Hematopoietic multipotent progenitor cell treated with erythropoietin and hydrocortisone succinate and interleukin-3 and kit ligand, for 4 days (in vitro differentiated cells): ENCODE data around the gene PCP4L1.
"Not testable (repeated sequence)": the region's sequence is repeated elsewhere in the genome, so short reads cannot be mapped to it uniquely, and the experiment has no call there.

ENCODE experiments used
- DNase-seq: peaks from one replicate; pipeline ENCODE4 v3.0.0-alpha.2; 2015

Gene PCP4L1

GRCh38 chr1:161229896-161230295, 28.6 kb upstream of the PCP4L1 start:
- DNase-seq, result peak; percentile 63

GRCh38 chr1:161230762-161231161, 27.8 kb upstream of the PCP4L1 start:
- DNase-seq, result no peak

- no peak for DNase-seq
These were observed 25.4 kb upstream of the PCP4L1 start for GRCh38 chr1:161233102-161233501.

GRCh38 chr1:161235957-161236775, 22.4 kb upstream of the PCP4L1 start:
- no peak for DNase-seq

- no peak for DNase-seq
These were observed 20.5 kb upstream of the PCP4L1 start, which contains the start of gene NR1I3 for GRCh38 chr1:161238039-161238473. Gene NR1I3, minus strand, starts transcription at chr1:161238203. Its CDS starts 1,638 bp downstream, at chr1:161236565.

- peak; percentile 45 for DNase-seq
These were observed 16.9 kb upstream of the PCP4L1 start for GRCh38 chr1:161241682-161242081.

- no peak for DNase-seq
These were observed 16.2 kb upstream of the PCP4L1 start for GRCh38 chr1:161242313-161242712.

- no peak for DNase-seq
These were observed 13.7 kb upstream of the PCP4L1 start for GRCh38 chr1:161244888-161245287.

- DNase-seq, result not testable (repeated sequence)
These were observed 8.4 kb upstream of the PCP4L1 start for GRCh38 chr1:161250100-161250499.

GRCh38 chr1:161250829-161251228, 7.7 kb upstream of the PCP4L1 start:
- DNase-seq, result no peak

- DNase-seq, result no peak
These were observed 7.0 kb upstream of the PCP4L1 start for GRCh38 chr1:161251579-161251978.

- DNase-seq, result not testable (repeated sequence)
These were observed 3.2 kb upstream of the PCP4L1 start for GRCh38 chr1:161255302-161255701.

GRCh38 chr1:161255955-161256520, 2.5 kb upstream of the PCP4L1 start:
- DNase-seq, result not testable (repeated sequence)

- DNase-seq, result not testable (repeated sequence)
These were observed 1.4 kb upstream of the PCP4L1 start for GRCh38 chr1:161257109-161257508.

- DNase-seq, result no peak
These were observed 779 bp downstream of the PCP4L1 start for GRCh38 chr1:161259345-161259702.

- no peak for DNase-seq
These were observed 1.2 kb downstream of the PCP4L1 start for GRCh38 chr1:161259765-161260164.

GRCh38 chr1:161260376-161261260, 2.1 kb downstream of the PCP4L1 start:
- DNase-seq, result no peak

- DNase-seq, result no peak
These were observed 3.0 kb downstream of the PCP4L1 start for GRCh38 chr1:161261261-161262235.

GRCh38 chr1:161265305-161265704, 6.8 kb downstream of the PCP4L1 start:
- DNase-seq, result no peak

GRCh38 chr1:161266202-161266601, 7.7 kb downstream of the PCP4L1 start:
- DNase-seq, result no peak

GRCh38 chr1:161266836-161267235, 8.3 kb downstream of the PCP4L1 start:
- DNase-seq, result no peak

GRCh38 chr1:161267321-161267720, 8.8 kb downstream of the PCP4L1 start:
- peak; percentile 76 for DNase-seq
